GM12891 (cell line): ENCODE measurements around the gene PELI3.

Source experiments
- POLR2A ChIP-seq: IDR thresholded peaks from 2 replicates; pipeline ENCODE4 v1.6.1; 2011; ENCODE audit warnings: low read depth, low read length, control low read depth
- TAF1 ChIP-seq: IDR thresholded peaks from 2 replicates; pipeline ENCODE4 v1.6.1; 2011; ENCODE audit warnings: low read depth, low read length, control low read depth

DNA sequence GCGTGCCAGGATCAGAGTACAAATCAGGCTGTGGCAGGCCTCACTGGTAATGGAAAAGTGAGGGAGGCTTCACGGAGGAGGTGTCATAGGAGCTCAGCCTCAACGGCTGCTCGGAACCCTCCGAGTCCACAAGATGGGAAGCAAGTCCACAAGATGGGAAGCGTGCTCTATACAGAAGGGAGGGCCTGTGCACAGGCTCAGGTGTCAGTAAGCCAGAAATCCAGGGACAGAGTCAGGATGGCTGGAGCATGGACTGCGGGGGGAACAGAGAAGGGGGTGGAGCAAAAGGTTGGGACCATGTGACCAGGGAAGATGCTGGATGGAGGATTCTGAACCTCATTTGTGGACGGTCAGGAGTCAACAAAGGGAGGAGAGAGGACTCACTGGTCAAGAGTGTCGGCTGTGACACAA, 10.1 kb downstream of the PELI3 start:
- TF ChIP-seq TAF1 (no peak), POLR2A (no peak)
